B cell (primary cell): Measurements from ENCODE around the gene IL1RAPL1.

ENCODE experiments used
- CTCF ChIP-seq: fragments of 200-600 bp; IDR thresholded peaks from one replicate; pipeline ENCODE4 v1.8.0; 2022; ENCODE audit warnings: antibody characterized with exemption, mild to moderate bottlenecking
- EZH2 ChIP-seq: IDR thresholded peaks from 2 replicates; pipeline ENCODE4 v1.6.1; 2012; ENCODE audit warnings: borderline replicate concordance, low read depth, mild to moderate bottlenecking, moderate library complexity, low read length; ENCODE audit not compliant: insufficient read depth, poor library complexity, severe bottlenecking

GRCh38 chrX:29948653-29949052, 1361.4 kb downstream of the IL1RAPL1 start:
- TF ChIP-seq CTCF = no peak
- no peak for TF ChIP-seq EZH2
